ENCODE data around the gene CARM1. TPM values are rescaled to one million over a fixed set of nuclear protein-coding genes. Genes with fewer than 3 reads are reported as not detected.
"Not testable (repeated sequence)": the region's sequence is repeated elsewhere in the genome, so short reads cannot be mapped to it uniquely, and the experiment has no call there.

CARM1 gene
- total RNA-seq, 1 donor from 2014 or later = 37.1 TPM

GRCh38 chr19:10846500-10847202 is 24.7 kb upstream of the CARM1 start:
- DNase-seq (ENCODE audit: low read depth) = no peak

DNA sequence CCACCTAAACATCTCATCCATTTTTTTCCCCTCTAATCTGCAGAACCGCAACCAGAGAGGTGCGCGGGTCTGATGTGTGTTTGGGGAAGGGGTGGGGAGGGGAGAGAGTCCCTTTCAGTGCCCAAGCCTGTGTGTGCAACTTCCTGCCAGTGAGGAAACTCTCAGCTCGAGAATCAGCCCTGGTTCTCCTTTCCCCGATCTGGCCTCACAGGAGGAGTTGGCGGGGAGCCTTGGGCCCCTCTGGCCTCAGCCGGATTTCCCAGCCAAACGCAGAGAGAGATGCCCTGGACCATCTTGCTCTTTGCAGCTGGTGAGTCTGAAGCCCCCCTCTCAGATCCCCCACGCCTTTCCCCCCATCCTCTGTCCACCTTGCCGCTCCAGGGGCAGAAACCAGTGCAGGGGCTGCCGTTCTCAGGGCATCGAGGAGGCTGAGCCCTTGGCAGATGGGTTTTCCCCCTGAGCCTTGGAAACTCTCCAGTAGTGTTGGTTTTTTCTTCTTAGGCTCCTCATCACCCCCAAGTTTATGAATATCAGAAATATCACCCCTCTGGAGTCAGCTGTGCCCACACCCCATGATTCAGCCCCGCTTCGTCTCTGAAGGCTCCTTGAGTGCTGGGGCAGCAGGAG is 23.0 kb upstream of the CARM1 start, which contains the start of gene C19orf38:
Gene C19orf38, plus strand, starts transcription at position 186 of the 627 bp plus-strand sequence. Its CDS starts 94 bp downstream, at position 280.
- DNase-seq (ENCODE audit: low read depth) = no peak

DNA sequence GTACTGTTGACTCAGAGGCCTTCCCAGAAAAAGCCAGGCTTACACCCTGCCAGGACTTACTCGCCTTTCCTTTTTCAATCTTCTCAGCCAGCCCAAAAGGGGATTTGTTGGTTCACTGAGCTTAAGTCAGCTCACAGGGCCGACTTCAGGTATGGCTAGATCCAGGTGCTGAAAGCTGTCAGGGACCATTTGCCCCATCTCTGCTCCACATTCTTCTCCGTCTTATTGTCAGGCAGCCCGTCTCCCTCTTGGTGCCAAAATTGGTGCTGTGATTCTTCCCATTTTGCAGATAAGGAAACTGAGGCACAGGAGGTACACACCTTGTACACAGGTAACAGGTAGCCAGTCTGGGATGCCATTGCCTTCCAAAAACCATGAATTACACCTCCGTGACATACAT is 20.7 kb upstream of the CARM1 start:
- no peak for DNase-seq (ENCODE audit: low read depth)

DNA sequence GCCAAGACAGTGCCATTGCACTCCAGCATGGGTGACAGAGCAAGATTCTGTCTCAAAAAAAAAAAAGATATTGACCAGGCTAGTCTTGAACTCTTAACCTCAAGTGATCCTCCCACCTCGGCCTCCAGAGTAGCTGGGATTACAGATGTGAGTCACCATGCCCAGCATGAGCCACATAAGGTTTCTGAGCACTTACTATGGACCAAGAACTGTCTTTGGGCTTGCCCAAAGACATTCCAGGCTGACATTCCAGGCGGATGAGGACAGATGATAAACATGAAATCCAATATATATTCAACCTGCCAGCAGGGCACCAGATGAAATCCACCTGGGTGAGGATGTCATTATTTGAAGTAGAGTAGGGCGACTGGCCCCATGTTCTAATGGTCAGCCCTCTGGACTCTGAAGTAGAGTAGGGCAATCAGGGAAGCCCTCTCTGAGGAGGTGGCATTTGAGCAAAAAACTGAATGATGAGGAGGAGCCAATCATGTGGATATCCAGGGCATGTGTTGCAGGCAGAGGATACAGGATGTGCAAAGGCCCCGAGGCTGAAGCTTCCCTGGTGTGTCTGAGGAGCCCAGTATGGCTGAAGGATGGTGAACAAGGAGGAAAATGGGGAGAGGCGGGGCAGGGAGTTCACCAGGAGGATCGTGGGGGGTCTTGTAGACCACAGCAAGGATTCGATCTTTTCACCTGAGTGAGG is 19.1 kb upstream of the CARM1 start:
- DNase-seq (ENCODE audit: low read depth) = peak; percentile 30

- no peak for DNase-seq (ENCODE audit: low read depth)
Observed at GRCh38 chr19:10852941-10853340, 18.4 kb upstream of the CARM1 start.

DNA sequence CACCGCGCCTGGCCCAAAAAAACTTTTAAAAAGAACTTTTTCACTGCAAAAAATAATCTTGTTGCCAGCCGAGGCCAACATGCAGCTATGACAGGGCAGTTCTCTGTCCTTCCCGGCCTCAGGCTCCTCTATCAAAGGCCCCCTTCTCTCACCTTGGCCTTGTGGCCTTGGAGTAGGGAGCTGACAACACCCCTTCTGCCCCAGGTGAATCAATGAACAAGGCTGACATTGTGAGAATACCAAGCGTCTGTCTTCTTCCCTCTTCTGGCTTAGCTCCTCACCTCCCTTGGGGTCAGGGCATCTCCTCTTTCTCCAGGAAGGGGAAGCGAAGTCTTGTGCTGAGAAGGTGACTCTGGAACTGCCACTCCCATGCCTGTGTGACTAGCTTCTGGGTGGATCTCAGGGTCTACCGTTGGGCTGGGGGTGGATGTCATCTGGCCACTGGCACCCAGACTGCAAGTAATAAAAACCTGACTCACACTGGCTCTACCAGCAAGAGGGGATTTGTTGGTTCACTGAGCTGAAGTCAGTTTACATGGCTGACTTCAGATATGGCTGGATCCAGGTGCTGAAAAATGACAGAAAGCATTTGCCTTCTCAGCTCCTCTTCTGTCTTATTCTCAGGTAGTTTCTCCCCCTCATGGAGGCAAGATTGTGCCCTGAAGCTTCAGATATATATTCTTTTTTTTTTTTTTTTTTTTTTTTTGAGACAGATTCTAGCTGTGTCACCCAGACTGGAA is 16.8 kb upstream of the CARM1 start:
- DNase-seq (ENCODE audit: low read depth) = no peak

DNA sequence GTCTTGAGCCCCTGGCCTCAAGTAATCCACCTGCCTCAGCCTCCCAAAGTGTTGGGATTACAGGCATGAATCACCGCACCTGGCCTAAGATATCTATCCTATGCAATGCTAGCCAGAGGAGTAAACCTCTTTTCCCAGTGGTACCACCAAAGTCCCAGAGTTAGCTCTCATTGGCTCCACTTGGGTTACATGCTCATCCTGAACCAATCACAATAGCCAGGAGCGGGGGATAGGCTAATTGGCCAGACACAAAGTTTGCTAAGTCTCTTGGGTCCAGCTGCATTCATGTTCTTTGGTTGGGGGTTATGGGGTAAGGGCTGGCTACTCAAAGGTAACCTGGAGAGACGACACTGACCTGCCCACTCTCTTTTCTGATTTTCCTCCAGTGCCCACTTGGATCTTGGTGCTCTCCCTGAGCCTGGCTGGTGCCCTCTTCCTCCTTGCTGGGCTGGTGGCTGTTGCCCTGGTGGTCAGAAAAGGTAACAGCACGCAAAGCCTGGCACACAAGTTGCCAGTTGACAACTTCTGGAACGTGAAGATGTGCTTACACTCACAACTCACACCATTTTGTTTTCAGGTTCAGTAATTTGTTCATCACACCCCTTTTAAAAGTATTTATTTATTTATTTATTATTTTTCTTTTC is 15.4 kb upstream of the CARM1 start:
- DNase-seq (ENCODE audit: low read depth) = no peak

DNA sequence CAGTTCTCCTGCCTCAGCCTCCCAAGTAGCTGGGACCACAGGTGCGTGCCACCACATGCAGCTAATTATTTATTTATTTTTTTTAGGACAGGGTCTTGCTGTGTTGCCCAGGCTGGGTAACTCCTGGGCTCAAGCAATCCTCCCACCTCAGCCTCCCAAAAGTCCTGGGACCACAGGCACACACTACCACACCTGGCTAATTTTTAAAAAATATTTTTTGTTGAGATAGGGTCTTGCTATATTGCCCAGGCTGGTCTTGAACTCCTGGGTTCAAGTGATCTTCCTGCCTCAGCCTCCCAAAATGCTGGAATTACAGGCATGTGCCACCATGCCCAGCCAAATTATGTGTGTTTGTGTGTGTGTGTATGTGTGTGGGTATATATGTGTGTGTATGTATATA is 14.5 kb upstream of the CARM1 start:
- not testable (repeated sequence) for DNase-seq (ENCODE audit: low read depth)

GRCh38 chr19:10858204-10858828 is 13.0 kb upstream of the CARM1 start:
- no peak for DNase-seq (ENCODE audit: low read depth)

DNA sequence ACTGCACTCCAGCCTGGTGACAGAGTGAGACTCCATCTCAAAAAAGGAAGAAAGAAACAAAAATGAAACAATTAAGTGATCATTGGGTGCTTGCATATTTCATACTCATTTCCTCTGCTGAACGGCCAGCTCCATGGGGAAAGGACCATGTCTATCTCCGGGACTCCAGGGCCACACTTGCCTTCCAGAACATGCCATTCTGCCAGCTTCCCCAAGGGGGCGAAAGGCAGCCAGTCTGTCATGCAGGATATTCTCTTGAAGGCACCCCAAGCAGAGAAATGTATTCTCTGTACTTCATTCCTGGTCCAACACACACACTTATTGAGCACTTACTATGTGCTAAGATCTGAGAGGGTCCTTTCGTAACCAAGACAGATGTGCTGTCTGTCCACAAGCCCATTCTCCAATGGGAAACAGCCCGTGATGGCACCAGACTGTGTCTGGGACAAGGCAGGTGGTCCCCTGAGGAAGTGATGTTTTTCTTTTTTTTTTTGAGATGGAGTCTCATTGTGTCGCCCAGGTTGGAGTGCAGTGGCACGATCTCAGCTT is 10.2 kb upstream of the CARM1 start:
- peak; percentile 34 for DNase-seq (ENCODE audit: low read depth)

- DNase-seq (ENCODE audit: low read depth) = no peak
Observed at GRCh38 chr19:10862561-10863106, 8.7 kb upstream of the CARM1 start.

- DNase-seq (ENCODE audit: low read depth) = peak; percentile 80
Observed at GRCh38 chr19:10863107-10863717, 8.1 kb upstream of the CARM1 start.

- peak; percentile 83 for DNase-seq (ENCODE audit: low read depth)
Observed at GRCh38 chr19:10864538-10864899, 6.8 kb upstream of the CARM1 start.

GRCh38 chr19:10866495-10866894 is 4.9 kb upstream of the CARM1 start:
- DNase-seq (ENCODE audit: low read depth) = no peak

DNA sequence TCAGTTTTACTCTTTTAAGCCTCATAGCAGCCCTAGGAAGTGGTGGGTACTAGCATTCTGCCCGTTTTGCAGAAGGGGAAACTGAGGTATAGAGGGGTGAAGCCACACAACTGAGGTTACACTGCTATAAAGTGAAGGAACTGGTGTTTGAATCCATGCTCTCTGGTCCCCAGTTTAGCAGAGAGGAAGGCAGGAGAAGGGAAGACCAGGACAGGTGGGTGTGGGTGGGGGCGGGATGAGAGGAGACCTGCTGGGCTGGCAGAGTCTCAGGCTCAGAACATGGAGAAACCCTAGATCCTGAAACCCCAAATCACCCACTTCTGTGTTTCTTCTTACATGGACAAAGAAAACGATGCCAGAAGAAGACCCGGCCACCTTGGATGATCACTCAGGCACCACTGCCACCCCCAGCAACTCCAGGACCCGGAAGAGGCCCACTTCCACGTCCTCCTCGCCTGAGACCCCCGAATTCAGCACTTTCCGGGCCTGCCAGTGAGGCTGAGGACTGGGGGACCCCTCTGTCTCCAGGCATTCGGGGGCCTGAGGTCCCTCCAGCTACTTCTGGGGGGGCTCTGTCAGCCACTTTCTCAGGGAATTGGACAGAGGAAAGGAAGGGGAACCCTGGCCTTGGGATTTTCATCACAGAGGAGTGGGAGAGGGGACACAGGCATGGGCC is 2.3 kb upstream of the CARM1 start:
- DNase-seq (ENCODE audit: low read depth) = no peak

GRCh38 chr19:10869872-10870311 is 1.5 kb upstream of the CARM1 start:
- DNase-seq (ENCODE audit: low read depth) = not testable (repeated sequence)

GRCh38 chr19:10870501-10870954 is 825 bp upstream of the CARM1 start:
- no peak for DNase-seq (ENCODE audit: low read depth)

DNA sequence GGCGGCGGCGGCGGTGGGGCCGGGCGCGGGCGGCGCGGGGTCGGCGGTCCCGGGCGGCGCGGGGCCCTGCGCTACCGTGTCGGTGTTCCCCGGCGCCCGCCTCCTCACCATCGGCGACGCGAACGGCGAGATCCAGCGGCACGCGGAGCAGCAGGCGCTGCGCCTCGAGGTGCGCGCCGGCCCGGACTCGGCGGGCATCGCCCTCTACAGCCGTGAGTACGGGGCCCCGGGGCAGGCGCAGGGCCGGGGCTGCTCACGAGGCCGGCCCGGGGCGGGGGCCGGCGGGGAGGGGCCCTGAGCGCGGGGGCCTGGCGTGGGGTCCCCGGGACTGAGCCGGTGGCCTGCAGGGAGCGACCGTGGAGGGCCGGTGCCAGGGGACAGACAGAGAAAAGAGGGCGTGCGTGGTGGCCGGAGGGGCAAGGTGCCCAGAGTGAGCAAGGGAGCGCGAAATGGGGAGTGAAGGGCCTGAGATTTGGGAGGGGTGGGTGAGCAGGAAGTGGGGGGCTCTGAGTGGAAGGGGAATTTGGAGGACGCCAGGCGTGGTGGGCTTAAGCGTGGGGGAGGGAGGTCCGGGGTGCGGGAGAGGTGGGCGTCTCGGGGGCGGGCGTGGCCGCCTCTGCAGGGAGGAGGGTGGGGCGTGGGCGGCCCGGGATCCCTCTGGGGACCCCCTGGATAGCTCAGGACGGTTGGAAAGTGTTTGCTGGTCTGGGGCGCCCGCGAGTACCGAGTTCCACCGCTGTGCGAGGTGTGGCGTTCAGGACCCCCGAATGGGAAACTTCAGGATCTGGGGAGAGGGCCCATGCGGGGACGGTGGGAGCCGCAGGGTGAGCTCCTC is 575 bp downstream of the CARM1 start:
- peak; percentile 29 for DNase-seq (ENCODE audit: low read depth)

Measured in myocyte (in vitro differentiated cells).